Sigmoid colon (tissue), 4 donors: ENCODE data around the gene ABHD10.

Source experiments
- CTCF ChIP-seq, 4 experiments: fragments of 450-650 bp in 3 of 4; fragments of 200-600 bp in 1 of 4; IDR thresholded peaks; one replicate each; pipeline ENCODE4 v1.5.1; 2016 to 2019; ENCODE audit warnings: antibody characterized with exemption in 4 of 4, mild to moderate bottlenecking in 3 of 4, moderate library complexity in 2 of 4
- EP300 ChIP-seq, 4 donors: sonication (generic); formaldehyde crosslinking; IDR thresholded peaks; one replicate each; pipeline ENCODE4 v1.6.1; 2017; ENCODE audit warnings: antibody characterized with exemption in 4 of 4
- POLR2A ChIP-seq, 2 donors: fragments of 450-650 bp; IDR thresholded peaks; one replicate each; pipeline ENCODE4 v1.6.1; 2016; ENCODE audit warnings: antibody characterized with exemption in 2 of 2, mild to moderate bottlenecking in 2 of 2, moderate library complexity in 2 of 2
- POLR2AphosphoS5 ChIP-seq, 4 donors: sonication (generic); formaldehyde crosslinking; IDR thresholded peaks; one replicate each; pipeline ENCODE4 v1.6.1; 2017; ENCODE audit warnings: antibody characterized with exemption in 4 of 4

DNA sequence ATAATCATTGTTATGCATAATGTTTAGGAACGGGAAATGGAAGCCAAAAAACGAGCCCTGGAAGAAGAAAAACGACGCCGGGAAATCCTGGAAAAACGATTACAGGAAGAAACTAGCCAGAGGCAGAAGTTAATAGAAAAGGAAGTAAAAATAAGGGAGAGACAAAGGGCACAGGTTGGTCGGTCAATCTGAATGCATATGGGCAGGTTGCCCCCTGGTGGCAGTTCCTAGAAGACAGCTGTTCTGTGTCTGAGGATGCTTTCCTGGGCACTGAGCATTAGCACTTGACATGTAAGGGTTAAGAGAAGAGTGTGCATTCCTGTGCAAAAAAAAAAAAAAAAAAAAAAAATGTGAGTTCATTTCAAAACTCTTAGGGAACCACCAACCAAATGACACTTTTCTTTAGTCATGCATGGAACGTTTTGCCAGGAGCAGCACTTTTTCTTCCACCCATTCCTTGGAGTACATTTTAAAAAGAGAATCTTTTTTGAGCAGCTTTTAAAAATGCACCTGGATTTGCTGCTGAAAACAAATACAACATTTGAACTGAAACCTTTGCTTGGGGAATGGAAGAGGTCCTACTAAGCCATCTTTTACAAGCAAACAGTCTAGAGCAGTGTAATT lies 11.1 kb upstream of the ABHD10 start:
- TF ChIP-seq CTCF (IDR thresholded peaks at IDR 0.05): peak; percentile 86 to 88 (median 86)
- peak in 1 of 4 donors; percentile 35 for TF ChIP-seq POLR2AphosphoS5 (IDR thresholded peaks at IDR 0.05)
- no peak for TF ChIP-seq POLR2A (IDR thresholded peaks at IDR 0.05)
- no peak for TF ChIP-seq EP300 (IDR thresholded peaks at IDR 0.05)
